H1 (cell line): ENCODE data around the gene PUSL1.

Experiments
- CEBPB ChIP-seq: IDR thresholded peaks from 2 replicates; pipeline ENCODE4 v1.6.1; 2012; ENCODE audit warnings: low read depth, low read length
- CHD2 ChIP-seq: IDR thresholded peaks from 2 replicates; pipeline ENCODE4 v1.6.1; 2012; ENCODE audit warnings: low read length, improper control_type of control experiment
- EGR1 ChIP-seq: IDR thresholded peaks from 2 replicates; pipeline ENCODE4 v1.6.1; 2011; ENCODE audit warnings: low read depth, low read length, borderline replicate concordance
- EP300 ChIP-seq, 2 experiments: IDR thresholded peaks; 1 replicate in 1 of 2; 2 replicates in 1 of 2; pipeline ENCODE4 v1.6.1; 2011 to 2012; ENCODE audit warnings: low read depth in 2 of 2, low read length in 2 of 2, mild to moderate bottlenecking in 2 of 2, borderline replicate concordance in 1 of 2, inconsistent platforms in 1 of 2, moderate library complexity in 1 of 2
- EZH2 ChIP-seq: fragments of 200-600 bp; sonication (generic); IDR thresholded peaks from 2 replicates; pipeline ENCODE4 v1.7.1; 2012; ENCODE audit warnings: low read depth, mild to moderate bottlenecking, moderate library complexity, low read length, inconsistent platforms; ENCODE audit not compliant: severe bottlenecking
- HDAC2 ChIP-seq, 2 experiments: fragments of 300-600 bp in 1 of 2; sonication (generic) in 1 of 2; IDR thresholded peaks; 2 replicates each; pipeline ENCODE4 v1.6.1; 2011 to 2012; ENCODE audit warnings: low read depth in 2 of 2, low read length in 2 of 2, mild to moderate bottlenecking in 2 of 2, moderate library complexity in 2 of 2, borderline replicate concordance in 1 of 2, inconsistent platforms in 1 of 2
- POLR2A ChIP-seq, 2 experiments: IDR thresholded peaks; 1 replicate in 1 of 2; 2 replicates in 1 of 2; pipeline ENCODE4 v1.6.1; 2011; ENCODE audit warnings: low read depth in 2 of 2, low read length in 2 of 2, mild to moderate bottlenecking in 2 of 2; ENCODE audit errors: control extremely low read depth in 1 of 2
- POLR2AphosphoS5 ChIP-seq: IDR thresholded peaks from 2 replicates; pipeline ENCODE4 v1.6.1; 2011; ENCODE audit warnings: low read depth, low read length
- RAD21 ChIP-seq, 2 experiments: IDR thresholded peaks in 1 of 2; conservative IDR thresholded peaks in 1 of 2; 2 replicates each; pipeline ENCODE4 v1.6.1; 2011; ENCODE audit warnings: low read depth in 2 of 2, low read length in 2 of 2, improper control_type of control experiment in 1 of 2, inconsistent platforms in 1 of 2, mild to moderate bottlenecking in 1 of 2, moderate library complexity in 1 of 2
- SP2 ChIP-seq: IDR thresholded peaks from 2 replicates; pipeline ENCODE4 v1.6.1; 2012; ENCODE audit warnings: mild to moderate bottlenecking, low read length, inconsistent platforms
- SUZ12 ChIP-seq: fragments of 200-600 bp; sonication (generic); IDR thresholded peaks from 2 replicates; pipeline ENCODE4 v1.6.1; 2012; ENCODE audit warnings: mild to moderate bottlenecking, inconsistent platforms, low read length, moderate library complexity, mixed read lengths
- TF ChIP-seq, protein P1 (sequence below), 3 experiments: IDR thresholded peaks; 1 replicate in 2 of 3; 2 replicates in 1 of 3; pipeline versions ENCODE4 v1.5.1 to v1.6.1; 2011; ENCODE audit warnings: low read length in 3 of 3, mild to moderate bottlenecking in 3 of 3, inconsistent platforms in 2 of 3, low read depth in 1 of 3, moderate library complexity in 1 of 3; ENCODE audit not compliant: insufficient read depth in 1 of 3; ENCODE audit errors: control extremely low read depth in 1 of 3

GRCh38 chr1:1332774-1333480 lies 24.5 kb downstream of the PUSL1 start:
- TF ChIP-seq CHD2 (no peak), HDAC2 (IDR thresholded peaks at IDR 0.05; ENCODE audit: borderline replicate concordance in 1 of 2, low read depth in 2 of 2, low read length in 2 of 2) (no peak), EZH2 (no peak), EP300 (IDR thresholded peaks at IDR 0.05; ENCODE audit: borderline replicate concordance in 1 of 2, low read depth in 2 of 2, low read length in 2 of 2) (no peak), POLR2A (IDR thresholded peaks at IDR 0.05; ENCODE audit: control extremely low read depth in 1 of 2, low read depth in 2 of 2, low read length in 2 of 2) (no peak; a peak in 1 of 3 replicates), EGR1 (no peak), RAD21 (IDR thresholded peaks at IDR 0.05 in 1 of 2, conservative IDR thresholded peaks at IDR 0.05 in 1 of 2; ENCODE audit: low read depth in 2 of 2, low read length in 2 of 2) (no peak), SUZ12 (no peak), SP2 (no peak), CEBPB (no peak), POLR2AphosphoS5 (peak; percentile 44)
- TF ChIP-seq, protein P1, sequence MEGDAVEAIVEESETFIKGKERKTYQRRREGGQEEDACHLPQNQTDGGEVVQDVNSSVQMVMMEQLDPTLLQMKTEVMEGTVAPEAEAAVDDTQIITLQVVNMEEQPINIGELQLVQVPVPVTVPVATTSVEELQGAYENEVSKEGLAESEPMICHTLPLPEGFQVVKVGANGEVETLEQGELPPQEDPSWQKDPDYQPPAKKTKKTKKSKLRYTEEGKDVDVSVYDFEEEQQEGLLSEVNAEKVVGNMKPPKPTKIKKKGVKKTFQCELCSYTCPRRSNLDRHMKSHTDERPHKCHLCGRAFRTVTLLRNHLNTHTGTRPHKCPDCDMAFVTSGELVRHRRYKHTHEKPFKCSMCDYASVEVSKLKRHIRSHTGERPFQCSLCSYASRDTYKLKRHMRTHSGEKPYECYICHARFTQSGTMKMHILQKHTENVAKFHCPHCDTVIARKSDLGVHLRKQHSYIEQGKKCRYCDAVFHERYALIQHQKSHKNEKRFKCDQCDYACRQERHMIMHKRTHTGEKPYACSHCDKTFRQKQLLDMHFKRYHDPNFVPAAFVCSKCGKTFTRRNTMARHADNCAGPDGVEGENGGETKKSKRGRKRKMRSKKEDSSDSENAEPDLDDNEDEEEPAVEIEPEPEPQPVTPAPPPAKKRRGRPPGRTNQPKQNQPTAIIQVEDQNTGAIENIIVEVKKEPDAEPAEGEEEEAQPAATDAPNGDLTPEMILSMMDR (IDR thresholded peaks at IDR 0.05; ENCODE audit: control extremely low read depth in 1 of 3, insufficient read depth in 1 of 3, low read depth in 1 of 3, low read length in 3 of 3): no peak
